ENCODE results near the gene ATP6V1G2. TPM values are rescaled to one million over a fixed set of nuclear protein-coding genes. Genes with fewer than 3 reads are reported as not detected.

The ATP6V1G2 gene
- total and polyA plus RNA-seq, 2 of the 8 experiments (the other 6 are each of a cell fraction or from before 2014, with no cell fraction given): 3.0 to 5.7 TPM

DNA sequence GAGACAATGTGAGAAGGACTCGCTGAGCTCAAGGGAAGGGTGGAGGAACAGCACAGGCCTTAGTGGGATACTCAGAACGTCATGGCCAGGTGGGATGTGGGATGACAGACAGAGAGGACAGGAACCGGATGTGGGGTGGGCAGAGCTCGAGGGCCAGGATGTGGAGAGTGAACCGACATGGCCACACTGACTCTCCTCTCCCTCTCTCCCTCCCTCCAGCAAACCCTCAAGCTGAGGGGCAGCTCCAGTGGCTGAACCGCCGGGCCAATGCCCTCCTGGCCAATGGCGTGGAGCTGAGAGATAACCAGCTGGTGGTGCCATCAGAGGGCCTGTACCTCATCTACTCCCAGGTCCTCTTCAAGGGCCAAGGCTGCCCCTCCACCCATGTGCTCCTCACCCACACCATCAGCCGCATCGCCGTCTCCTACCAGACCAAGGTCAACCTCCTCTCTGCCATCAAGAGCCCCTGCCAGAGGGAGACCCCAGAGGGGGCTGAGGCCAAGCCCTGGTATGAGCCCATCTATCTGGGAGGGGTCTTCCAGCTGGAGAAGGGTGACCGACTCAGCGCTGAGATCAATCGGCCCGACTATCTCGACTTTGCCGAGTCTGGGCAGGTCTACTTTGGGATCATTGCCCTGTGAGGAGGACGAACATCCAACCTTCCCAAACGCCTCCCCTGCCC, 30.6 kb upstream of the ATP6V1G2 start:
- DNase-seq (ENCODE audit: low read depth in 1 of 2, low spot score in 2 of 2): no peak
- Histone ChIP-seq H3K36me3 (ENCODE audit: control insufficient read depth in 2 of 4, insufficient read depth in 4 of 4, low read length in 3 of 4) (no peaks in the 10 kb centered on the region), H3K4me1 (replicated peaks in 1 of 4; ENCODE audit: control insufficient read depth in 3 of 4, insufficient read depth in 4 of 4, low read length in 3 of 4) (peaks cover 0 to 6% (median 5%) of the 10 kb centered on the region in 4 experiments; a peak in 6 of 7 replicates), H4K8ac (ENCODE audit: extremely low read depth, insufficient read depth, low read length) (no peak overlapping the region), H2BK12ac (ENCODE audit: low read depth, low read length) (no peak overlapping the region), H3K4me2 (ENCODE audit: insufficient read depth in 1 of 2, low read depth in 2 of 2, low read length in 2 of 2) (no peak overlapping the region), H3K4ac (replicated peaks; ENCODE audit: insufficient read length, low read depth, low read length) (no peak overlapping the region), H3K9me3 (ENCODE audit: insufficient read depth in 2 of 2, low read depth in 1 of 2, low read length in 1 of 2) (no peaks in the 10 kb centered on the region), H2AK5ac (ENCODE audit: low read depth, low read length) (no peak overlapping the region), H3K18ac (ENCODE audit: extremely low read depth, low read length) (no peak overlapping the region), H3K27ac (ENCODE audit: low read depth, low read length) (no peak overlapping the region), H2AFZ (ENCODE audit: low read length) (no peak overlapping the region), H3K4me3 (ENCODE audit: extremely low read depth in 1 of 4, insufficient read depth in 2 of 4, low read depth in 3 of 4, low read length in 4 of 4) (no peak overlapping the region), H3K23me2 (ENCODE audit: low read depth, low read length) (peaks cover 9% of the 10 kb centered on the region; the same call in 1 of the 2 replicates), H3K23ac (ENCODE audit: insufficient read length) (no peak overlapping the region), H3K79me1 (ENCODE audit: low read depth, low read length) (no peaks in the 10 kb centered on the region), H3K14ac (ENCODE audit: insufficient read length) (no peak overlapping the region), H3K56ac (replicated peaks; ENCODE audit: insufficient read length, low read depth, low read length) (no peak overlapping the region), H3K27me3 (replicated peaks in 1 of 4; ENCODE audit: control insufficient read depth in 3 of 4, extremely low read depth in 1 of 4, insufficient read depth in 3 of 4, low read length in 3 of 4) (peaks cover 0 to 8% (median 7%) of the 10 kb centered on the region in 4 experiments; a peak in 5 of 7 replicates), H4K20me1 (replicated peaks in 1 of 2; ENCODE audit: control insufficient read depth in 1 of 2, insufficient read depth in 2 of 2, low read length in 2 of 2) (no peaks in the 10 kb centered on the region), H2BK120ac (replicated peaks; ENCODE audit: low read depth, low read length) (no peak overlapping the region), H2BK20ac (ENCODE audit: low read length) (no peak overlapping the region), H4K91ac (replicated peaks; ENCODE audit: insufficient read length, low read length) (no peak overlapping the region), H2BK5ac (ENCODE audit: low read depth, low read length) (no peak overlapping the region), H3K79me2 (ENCODE audit: control insufficient read depth in 1 of 2, insufficient read depth in 2 of 2, low read length in 2 of 2) (no peaks in the 10 kb centered on the region), H3K9ac (replicated peaks in 1 of 4; ENCODE audit: extremely low read depth in 1 of 4, low read depth in 3 of 4, low read length in 3 of 4) (no peak overlapping the region), H4K5ac (ENCODE audit: insufficient read length, low read depth, low read length) (no peak overlapping the region), H2BK15ac (ENCODE audit: low read length) (no peak overlapping the region; the same call in 1 of the 2 replicates)
- no peak for FAIRE-seq
- POLR2A ChIA-PET (ENCODE audit: partially characterized antibody): interaction anchor here (0.8 to 12.2 kb wide), 12 partner anchors 10 to 75 kb away, joined by 3 to 110 read pairs (median 4); partner anchors contain the start of genes ATP6V1G2, DDX39B, MCCD1 and NFKBIL1
- TF ChIP-seq JUND (IDR thresholded peaks at IDR 0.05; ENCODE audit: low read length) (no peak), RBBP5 (IDR thresholded peaks at IDR 0.05; ENCODE audit: borderline replicate concordance, low read depth, low read length) (no peak), POLR2AphosphoS5 (IDR thresholded peaks at IDR 0.05; ENCODE audit: low read depth, low read length) (no peak), PHF8 (conservative IDR thresholded peaks at IDR 0.05; ENCODE audit: low read depth, low read length) (no peak), SUZ12 (IDR thresholded peaks at IDR 0.05; ENCODE audit: low read length) (no peak), TCF12 (IDR thresholded peaks at IDR 0.05; ENCODE audit: low read depth, low read length) (no peak), EP300 (IDR thresholded peaks at IDR 0.05; ENCODE audit: borderline replicate concordance in 1 of 2, low read depth in 2 of 2, low read length in 2 of 2) (no peak), RFX5 (IDR thresholded peaks at IDR 0.05; ENCODE audit: borderline replicate concordance, low read depth, low read length) (no peak), KDM1A (IDR thresholded peaks at IDR 0.05; ENCODE audit: borderline replicate concordance, low read length) (no peak), SIRT6 (IDR thresholded peaks at IDR 0.05; ENCODE audit: low read length) (no peak), NRF1 (IDR thresholded peaks at IDR 0.05; ENCODE audit: low read depth, low read length) (no peak), BRCA1 (IDR thresholded peaks at IDR 0.05; ENCODE audit: low read depth, low read length) (no peak), GABPA (IDR thresholded peaks at IDR 0.05; ENCODE audit: borderline replicate concordance, insufficient read depth, low read length) (no peak)
- WGBS, 2 experiments (ENCODE audit: extremely low coverage in 1 of 2, insufficient coverage in 1 of 2, insufficient read length in 1 of 2, insufficient replicate concordance in 2 of 2, low coverage in 1 of 2, low lambda C conversion rate in 2 of 2, missing lambda C conversion rate in 1 of 2): 87% methylated on average over 18 of the region's 19 CpGs; no CpG with 5 or more reads in 1 of the 2 experiments
- CTCF ChIA-PET (ENCODE audit: partially characterized antibody): interaction anchor here (0.5 to 19.2 kb wide), 8 partner anchors 8 to 348 kb away, joined by 3 to 640 read pairs (median 11); partner anchors contain the start of genes ATP6V1G2, GPANK1, LST1 and LTB

Data from H1 (cell line).